Pulmonary artery endothelial cell (primary cell): ENCODE data around the gene UGT1A3. TPM values are rescaled to one million over a fixed set of nuclear protein-coding genes. Genes with fewer than 3 reads are reported as not detected.

Source experiments
- DNase-seq: peaks from one replicate; pipeline ENCODE4 v3.0.0-alpha.2; 2011; ENCODE audit warnings: low read depth, low spot score
- total RNA-seq: library from RNA; depleted of rRNA; stranded (reverse); fragments of >200 nt; gene quantifications from 2 replicates; pipeline ENCODE4 v1.2.3, GENCODE V29; 2014

UGT1A3 gene
- total RNA-seq, 1 donor from 2014 or later: not detected

- DNase-seq: no peak
These were observed 87.0 kb downstream of the UGT1A3 start for GRCh38 chr2:233815861-233816260.

- DNase-seq: no peak
These were observed 87.5 kb downstream of the UGT1A3 start for GRCh38 chr2:233816334-233816733.

GRCh38 chr2:233816771-233817170, 87.9 kb downstream of the UGT1A3 start:
- DNase-seq: no peak

GRCh38 chr2:233817361-233817911, 88.6 kb downstream of the UGT1A3 start:
- DNase-seq: no peak

- DNase-seq: no peak
These were observed 89.3 kb downstream of the UGT1A3 start for GRCh38 chr2:233817995-233818638.

- no peak for DNase-seq
These were observed 90.1 kb downstream of the UGT1A3 start for GRCh38 chr2:233818639-233819621.

GRCh38 chr2:233819884-233820773, 91.3 kb downstream of the UGT1A3 start:
- no peak for DNase-seq

GRCh38 chr2:233820774-233821105, 91.9 kb downstream of the UGT1A3 start:
- DNase-seq: no peak

- no peak for DNase-seq
These were observed 92.4 kb downstream of the UGT1A3 start for GRCh38 chr2:233821196-233821595.

GRCh38 chr2:233821709-233822100, 92.9 kb downstream of the UGT1A3 start:
- no peak for DNase-seq

- no peak for DNase-seq
These were observed 93.4 kb downstream of the UGT1A3 start for GRCh38 chr2:233822101-233822771.

Other genes with a start within 250 kb of the UGT1A3 start
- 21.7 and 22.5 TPM in 2 replicates for gene USP40, start 162.3 kb upstream of the UGT1A3 start, total RNA-seq
- gene UGT1A8, start 111.4 kb upstream of the UGT1A3 start, total RNA-seq: not detected in 2 replicates
- gene UGT1A10, start 92.6 kb upstream of the UGT1A3 start, total RNA-seq: not detected in 2 replicates
- not detected in 2 replicates for gene UGT1A9, start 57.1 kb upstream of the UGT1A3 start, total RNA-seq
- not detected in 2 replicates for gene UGT1A7, start 47.1 kb upstream of the UGT1A3 start, total RNA-seq
- not detected in 2 replicates for gene UGT1A6, start 36.2 kb upstream of the UGT1A3 start, total RNA-seq
- not detected in 2 replicates for gene UGT1A5, start 16.1 kb upstream of the UGT1A3 start, total RNA-seq
- not detected in 2 replicates for gene UGT1A4, start 10.3 kb upstream of the UGT1A3 start, total RNA-seq
- gene UGT1A1, start 31.2 kb downstream of the UGT1A3 start, total RNA-seq: not detected in 2 replicates
- gene MROH2A, start 49.3 kb downstream of the UGT1A3 start, total RNA-seq: not detected in 2 replicates
- gene HJURP, start 125.5 kb downstream of the UGT1A3 start, total RNA-seq: 13.1 and 30.9 TPM in 2 replicates
- not detected in 2 replicates for gene TRPM8, start 188.3 kb downstream of the UGT1A3 start, total RNA-seq